Astrocyte (in vitro differentiated cells and primary cell): ENCODE data around the gene CERKL. TPM values are rescaled to one million over a fixed set of nuclear protein-coding genes. Genes with fewer than 3 reads are reported as not detected.

ENCODE experiments used
- DNase-seq: peaks from one replicate; pipeline ENCODE4 v3.0.0-alpha.2; 2010; ENCODE audit warnings: low read depth
- FAIRE-seq: peaks from 2 replicates; lab custom pipeline; 2011; peaks lifted over from hg19 to GRCh38; lab: Jason Lieb, UNC
- H2AFZ ChIP-seq: 2 replicates; pipeline ENCODE4 v1.6.0; 2012; ENCODE audit warnings: low read depth, low read length, inconsistent platforms
- H3K27ac ChIP-seq: 2 replicates; pipeline ENCODE4 v1.5.1; 2011; ENCODE audit warnings: low read depth, low read length, inconsistent platforms
- H3K27me3 ChIP-seq: 2 replicates; pipeline ENCODE4 v1.6.0; 2011; ENCODE audit warnings: low read length, inconsistent platforms; ENCODE audit not compliant: insufficient read depth
- H3K36me3 ChIP-seq: 2 replicates; pipeline ENCODE4 v1.5.1; 2011; ENCODE audit warnings: low read length, inconsistent platforms; ENCODE audit not compliant: insufficient read depth
- H3K4me1 ChIP-seq: 2 replicates; pipeline ENCODE4 v1.5.1; 2011; ENCODE audit warnings: low read length, inconsistent platforms; ENCODE audit not compliant: insufficient read depth
- H3K4me2 ChIP-seq: 2 replicates; pipeline ENCODE4 v1.6.0; 2012; ENCODE audit warnings: low read length, inconsistent platforms
- H3K4me3 ChIP-seq: 2 replicates; pipeline ENCODE4 v1.5.1; 2011; ENCODE audit warnings: low read depth, mild to moderate bottlenecking, low read length, inconsistent platforms; ENCODE audit not compliant: insufficient read depth
- H3K79me2 ChIP-seq: 2 replicates; pipeline ENCODE4 v1.6.0; 2012; ENCODE audit warnings: mild to moderate bottlenecking, low read length, inconsistent platforms; ENCODE audit not compliant: insufficient read depth
- H3K9ac ChIP-seq: 2 replicates; pipeline ENCODE4 v1.6.0; 2012; ENCODE audit warnings: mild to moderate bottlenecking, low read length, inconsistent platforms
- H3K9me3 ChIP-seq: 2 replicates; pipeline ENCODE4 v1.5.1; 2012; ENCODE audit warnings: low read depth, mild to moderate bottlenecking, low read length, inconsistent platforms; ENCODE audit not compliant: insufficient read depth
- H4K20me1 ChIP-seq: 2 replicates; pipeline ENCODE4 v1.6.0; 2012; ENCODE audit warnings: low read length, inconsistent platforms; ENCODE audit not compliant: insufficient read depth
- H3K27ac Mint-ChIP-seq: one replicate; pipeline ENCODE4 v1.8.0; 2021; ENCODE audit warnings: mild to moderate bottlenecking, mixed read lengths; ENCODE audit not compliant: unreplicated experiment
- H3K27me3 Mint-ChIP-seq: one replicate; pipeline ENCODE4 v1.8.0; 2021; ENCODE audit warnings: low read depth, mixed read lengths; ENCODE audit not compliant: unreplicated experiment
- H3K36me3 Mint-ChIP-seq: one replicate; pipeline ENCODE4 v1.8.0; 2021; ENCODE audit warnings: low read depth, mixed read lengths; ENCODE audit not compliant: unreplicated experiment
- H3K4me1 Mint-ChIP-seq: one replicate; pipeline ENCODE4 v1.8.0; 2021; ENCODE audit warnings: low read depth, mixed read lengths; ENCODE audit not compliant: unreplicated experiment
- H3K4me3 Mint-ChIP-seq: one replicate; pipeline ENCODE4 v1.8.0; 2021; ENCODE audit warnings: mild to moderate bottlenecking, moderate library complexity, mixed read lengths; ENCODE audit not compliant: unreplicated experiment
- H3K9me3 Mint-ChIP-seq: one replicate; pipeline ENCODE4 v1.8.0; 2021; ENCODE audit warnings: mild to moderate bottlenecking, mixed read lengths; ENCODE audit not compliant: unreplicated experiment
- EZH2 ChIP-seq: IDR thresholded peaks from 2 replicates; pipeline ENCODE4 v1.6.1; 2012; ENCODE audit warnings: mild to moderate bottlenecking, low read length, inconsistent platforms; ENCODE audit not compliant: insufficient read depth
- total RNA-seq: library from RNA; stranded (reverse); gene quantifications from 2 replicates; pipeline ENCODE4 v1.2.1, GENCODE V29; 2021
- TF ChIP-seq, protein P1 (sequence below): IDR thresholded peaks from 2 replicates; pipeline ENCODE4 v1.5.1; 2011; ENCODE audit warnings: low read depth, mild to moderate bottlenecking, inconsistent platforms, low read length, moderate library complexity; ENCODE audit not compliant: insufficient read depth

The CERKL gene
- total RNA-seq, 1 donor from 2014 or later = 0.16 TPM

DNA sequence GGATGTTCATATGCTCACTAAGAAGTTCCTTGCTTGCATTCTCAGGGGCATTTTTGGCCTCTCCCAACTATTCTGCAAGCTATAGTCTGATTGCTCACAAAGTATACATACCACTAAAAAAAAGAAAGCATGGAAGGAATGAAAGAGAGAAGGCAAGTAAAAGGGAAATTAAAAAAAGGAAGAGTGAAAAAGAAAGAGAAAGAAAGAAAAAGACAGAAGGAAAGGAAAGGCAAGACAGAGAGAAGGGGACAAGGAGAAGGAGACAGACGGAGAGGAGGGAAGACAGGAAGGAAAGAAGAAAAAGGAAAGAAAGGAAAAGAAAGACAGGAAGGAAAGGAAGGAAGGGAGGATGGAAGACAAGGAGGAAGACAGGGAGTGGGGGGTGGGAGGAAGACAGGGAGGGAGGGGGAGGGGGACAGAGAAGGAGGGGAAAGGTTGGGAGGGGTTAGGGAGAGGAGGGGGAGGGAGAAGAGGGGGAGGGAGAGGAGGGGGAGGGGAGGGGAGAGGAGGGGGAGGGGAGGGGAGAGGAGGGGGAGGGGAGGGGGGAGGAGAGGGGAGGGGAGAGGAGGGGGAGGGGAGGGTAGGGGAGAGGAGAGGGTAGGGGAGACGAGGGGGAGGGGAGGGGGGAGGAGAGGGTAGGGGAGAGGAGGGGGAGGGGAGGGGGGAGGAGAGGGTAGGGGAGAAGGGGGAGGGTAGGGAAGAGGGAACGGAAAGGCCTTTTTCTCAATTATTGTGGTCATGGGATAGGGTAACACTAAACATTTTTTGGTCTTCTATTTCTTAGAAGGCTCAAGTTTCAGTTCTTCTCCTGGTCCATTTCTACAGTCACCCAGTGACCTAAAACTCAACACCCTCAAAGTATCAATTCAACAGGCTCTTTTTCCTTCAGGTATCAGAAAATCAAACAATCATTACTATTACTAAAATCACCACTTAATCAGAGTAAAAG, 50.7 kb downstream of the CERKL start:
- Histone ChIP-seq H3K27me3 (no peaks in the 10 kb centered on the region), H4K20me1 (no peaks in the 10 kb centered on the region), H3K36me3 (no peaks in the 10 kb centered on the region), H3K4me1 (no peaks in the 10 kb centered on the region), H3K4me2 (no peak overlapping the region), H2AFZ (no peak overlapping the region), H3K4me3 (no peak overlapping the region), H3K27ac (no peak overlapping the region), H3K9me3 (no peaks in the 10 kb centered on the region), H3K9ac (no peak overlapping the region), H3K79me2 (no peaks in the 10 kb centered on the region)
- no peaks in the 10 kb centered on the region for H3K4me1 Mint-ChIP-seq
- DNase-seq (no peak), FAIRE-seq (no peak)
- no peaks in the 10 kb centered on the region for H3K9me3 Mint-ChIP-seq
- no peaks in the 10 kb centered on the region for H3K36me3 Mint-ChIP-seq
- H3K4me3 Mint-ChIP-seq = no peak overlapping the region
- TF ChIP-seq, protein P1, sequence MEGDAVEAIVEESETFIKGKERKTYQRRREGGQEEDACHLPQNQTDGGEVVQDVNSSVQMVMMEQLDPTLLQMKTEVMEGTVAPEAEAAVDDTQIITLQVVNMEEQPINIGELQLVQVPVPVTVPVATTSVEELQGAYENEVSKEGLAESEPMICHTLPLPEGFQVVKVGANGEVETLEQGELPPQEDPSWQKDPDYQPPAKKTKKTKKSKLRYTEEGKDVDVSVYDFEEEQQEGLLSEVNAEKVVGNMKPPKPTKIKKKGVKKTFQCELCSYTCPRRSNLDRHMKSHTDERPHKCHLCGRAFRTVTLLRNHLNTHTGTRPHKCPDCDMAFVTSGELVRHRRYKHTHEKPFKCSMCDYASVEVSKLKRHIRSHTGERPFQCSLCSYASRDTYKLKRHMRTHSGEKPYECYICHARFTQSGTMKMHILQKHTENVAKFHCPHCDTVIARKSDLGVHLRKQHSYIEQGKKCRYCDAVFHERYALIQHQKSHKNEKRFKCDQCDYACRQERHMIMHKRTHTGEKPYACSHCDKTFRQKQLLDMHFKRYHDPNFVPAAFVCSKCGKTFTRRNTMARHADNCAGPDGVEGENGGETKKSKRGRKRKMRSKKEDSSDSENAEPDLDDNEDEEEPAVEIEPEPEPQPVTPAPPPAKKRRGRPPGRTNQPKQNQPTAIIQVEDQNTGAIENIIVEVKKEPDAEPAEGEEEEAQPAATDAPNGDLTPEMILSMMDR = no peak
- no peak for TF ChIP-seq EZH2
- H3K27me3 Mint-ChIP-seq = peaks cover 1% of the 10 kb centered on the region
- H3K27ac Mint-ChIP-seq = no peak overlapping the region

DNA sequence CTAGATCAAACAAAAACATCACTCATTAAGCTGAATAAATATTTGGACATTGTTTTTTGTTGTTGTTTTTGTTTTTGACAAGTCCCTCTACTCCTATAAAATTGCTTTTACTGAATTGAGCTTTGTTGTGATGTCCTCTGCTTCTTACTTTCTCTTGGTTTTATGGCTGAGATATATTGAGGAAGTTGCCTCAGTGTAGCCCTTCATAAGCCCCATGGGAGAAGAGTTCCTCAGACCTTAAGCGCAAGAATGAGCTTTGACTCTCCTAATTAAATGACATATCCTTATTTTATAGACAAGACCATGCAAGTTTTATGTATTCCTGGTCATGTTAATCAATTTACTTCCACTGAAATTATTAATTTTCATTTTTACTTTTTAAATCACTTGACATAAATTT, 54.9 kb downstream of the CERKL start:
- no peak for DNase-seq
- Mint-ChIP-seq H3K4me3 (no peak overlapping the region), H3K4me1 (no peaks in the 10 kb centered on the region), H3K9me3 (no peaks in the 10 kb centered on the region), H3K27me3 (peaks cover 1% of the 10 kb centered on the region), H3K36me3 (no peaks in the 10 kb centered on the region), H3K27ac (no peak overlapping the region)
- Histone ChIP-seq H3K27ac (no peak overlapping the region), H3K79me2 (no peaks in the 10 kb centered on the region), H2AFZ (no peak overlapping the region), H3K4me1 (no peaks in the 10 kb centered on the region), H3K9me3 (no peaks in the 10 kb centered on the region), H3K4me3 (no peak overlapping the region), H4K20me1 (no peaks in the 10 kb centered on the region), H3K9ac (no peak overlapping the region), H3K36me3 (no peaks in the 10 kb centered on the region), H3K4me2 (no peak overlapping the region), H3K27me3 (no peaks in the 10 kb centered on the region)
- no peak for TF ChIP-seq EZH2
- TF ChIP-seq, protein P1 = no peak
- no peak for FAIRE-seq

DNA sequence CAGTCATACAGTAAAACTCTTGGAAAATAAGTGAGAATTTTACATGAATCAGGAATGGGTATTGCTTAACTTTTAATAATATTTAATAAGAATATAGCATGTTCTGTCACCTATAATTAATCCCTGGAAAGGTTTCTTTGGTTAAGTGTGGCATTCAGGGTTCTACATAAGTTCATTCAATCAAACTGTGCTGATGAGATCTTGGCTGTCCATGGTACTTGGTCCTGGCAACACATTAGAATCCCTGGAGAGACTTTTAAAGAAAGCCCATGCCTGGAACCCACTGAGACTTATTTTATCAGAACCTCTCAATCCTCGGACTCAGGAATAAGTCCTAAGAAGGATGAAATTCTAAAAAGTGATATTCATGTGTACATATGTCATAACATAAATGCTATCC, 60.3 kb downstream of the CERKL start:
- no peaks in the 10 kb centered on the region for H3K27me3 Mint-ChIP-seq
- TF ChIP-seq EZH2 = no peak
- TF ChIP-seq, protein P1 = no peak
- Histone ChIP-seq H3K9me3 (no peaks in the 10 kb centered on the region), H3K36me3 (no peaks in the 10 kb centered on the region), H3K4me1 (no peaks in the 10 kb centered on the region), H3K27me3 (no peaks in the 10 kb centered on the region), H3K79me2 (no peaks in the 10 kb centered on the region), H3K27ac (no peak overlapping the region), H2AFZ (no peak overlapping the region), H4K20me1 (no peaks in the 10 kb centered on the region), H3K4me3 (no peak overlapping the region), H3K4me2 (no peak overlapping the region), H3K9ac (no peak overlapping the region)
- no peak overlapping the region for H3K4me3 Mint-ChIP-seq
- H3K4me1 Mint-ChIP-seq = no peaks in the 10 kb centered on the region
- H3K36me3 Mint-ChIP-seq = no peaks in the 10 kb centered on the region
- FAIRE-seq (no peak), DNase-seq (no peak)
- no peak overlapping the region for H3K27ac Mint-ChIP-seq
- no peaks in the 10 kb centered on the region for H3K9me3 Mint-ChIP-seq
